ENCODE measurements around the gene TTF2.

GRCh38 chr1:117022114-117022513 lies 38.0 kb upstream of the TTF2 start:
- TF ChIP-seq CTCF (IDR thresholded peaks at IDR 0.05) (no peak), POLR2A (IDR thresholded peaks at IDR 0.05) (no peak)
